GM18502 (cell line): Measurements from ENCODE around the gene GPD2.

Experiments used
- ATAC-seq: cut with Tn5 transposase; IDR thresholded peaks from one replicate; pipeline ENCODE4 v1.9.1; 2021; ENCODE audit warnings: mild to moderate bottlenecking; ENCODE audit not compliant: unreplicated experiment, poor library complexity

GPD2 gene

DNA sequence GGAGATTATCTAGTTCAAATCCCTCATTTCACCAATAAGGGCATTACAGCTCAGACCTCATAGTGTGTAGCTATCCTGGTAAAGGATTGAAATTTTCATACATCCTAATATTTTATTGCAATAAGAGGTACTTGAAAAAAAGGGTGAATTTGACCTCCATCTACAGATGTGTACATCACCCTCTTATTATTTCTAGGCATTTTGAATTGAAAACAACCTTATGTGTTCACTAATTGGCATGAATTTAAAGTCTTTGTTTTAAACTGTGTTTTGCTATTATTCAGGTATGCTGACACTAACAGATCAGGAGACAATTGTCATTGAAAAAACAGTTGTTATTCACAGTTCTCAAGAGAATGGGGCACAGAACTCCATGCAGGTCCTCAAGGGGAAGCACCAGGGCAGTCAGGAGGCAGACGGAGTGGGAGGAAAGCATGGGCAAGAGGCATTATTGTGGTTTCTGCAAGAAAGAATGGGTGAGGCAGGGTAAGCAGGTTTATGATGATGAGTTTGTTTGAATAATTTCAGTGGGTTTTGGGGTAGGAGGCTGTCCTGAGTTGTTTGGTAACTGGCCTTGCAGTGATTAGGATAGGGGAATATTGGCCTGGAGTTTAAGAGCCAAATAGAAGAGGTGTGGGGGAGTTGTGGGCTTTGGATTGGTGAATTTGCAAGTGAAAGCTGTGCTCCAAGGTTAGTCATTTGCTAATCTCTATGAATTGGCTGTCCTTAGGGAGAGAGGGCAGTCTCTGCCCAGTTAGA is 194.6 kb downstream of the GPD2 start:
- no peak for ATAC-seq

DNA sequence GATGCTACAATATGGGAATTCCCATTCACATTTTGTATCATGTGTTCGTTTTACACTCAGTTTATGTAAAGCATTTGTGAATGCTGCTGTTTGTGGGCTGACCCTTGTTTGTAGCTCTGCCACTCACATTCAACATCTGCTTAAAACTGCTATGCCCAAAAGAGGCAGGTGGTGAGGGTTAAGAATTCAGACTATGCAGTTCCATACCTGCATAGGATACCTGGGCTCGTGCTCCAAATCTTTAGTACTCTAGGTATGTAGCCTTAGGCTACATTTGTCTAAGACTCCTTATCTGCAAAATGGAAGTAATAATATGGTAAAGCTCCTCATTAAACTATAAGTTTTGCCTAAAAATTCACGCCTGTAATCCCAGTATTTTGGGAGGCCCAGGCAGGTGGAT is 199.5 kb downstream of the GPD2 start:
- no peak for ATAC-seq
